Hepatocyte (in vitro differentiated cells): ENCODE results near the gene CYP4F11.

ENCODE experiments used
- CTCF ChIP-seq: fragments of 200-600 bp; sonication (generic); IDR thresholded peaks from 2 replicates; pipeline ENCODE4 v1.5.1; 2016; ENCODE audit warnings: antibody characterized with exemption, mild to moderate bottlenecking; ENCODE audit not compliant: poor library complexity
- EZH2 ChIP-seq: fragments of 200-600 bp; sonication (generic); IDR thresholded peaks from 2 replicates; pipeline ENCODE4 v1.6.1; 2016; ENCODE audit warnings: antibody characterized with exemption, mild to moderate bottlenecking, borderline replicate concordance

GRCh38 chr19:15936950-15937349, 2.6 kb upstream of the CYP4F11 start:
- TF ChIP-seq CTCF = no peak
- TF ChIP-seq EZH2 = no peak
